ENCODE data around the gene ACSM6.
"Not testable (repeated sequence)": the region's sequence is repeated elsewhere in the genome, so short reads cannot be mapped to it uniquely, and the experiment has no call there.

Gene ACSM6

GRCh38 chr10:95220539-95220938 lies 26.5 kb downstream of the ACSM6 start:
- no peak for DNase-seq

DNA sequence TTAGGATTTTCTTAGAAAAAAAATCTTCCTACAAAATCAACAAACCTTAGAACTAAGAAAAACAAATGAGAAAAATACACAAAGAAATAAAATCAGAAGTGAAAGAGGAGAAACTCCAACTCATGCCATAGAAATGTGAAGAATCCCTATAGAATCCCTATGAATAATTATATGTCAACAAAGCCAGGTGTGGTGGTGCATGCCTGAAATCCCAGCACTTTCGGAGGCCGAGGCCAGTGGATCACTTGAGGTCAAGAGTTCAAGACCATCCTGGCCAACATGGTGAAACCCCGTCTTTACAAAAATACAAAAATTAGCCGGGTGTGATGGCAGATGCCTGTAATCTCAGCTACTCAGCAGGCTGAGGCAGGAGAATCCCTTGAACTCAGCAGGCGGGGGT lies 27.1 kb downstream of the ACSM6 start:
- no peak for DNase-seq

- DNase-seq: no peak
Measured at GRCh38 chr10:95225136-95225535, 31.1 kb downstream of the ACSM6 start.

DNA sequence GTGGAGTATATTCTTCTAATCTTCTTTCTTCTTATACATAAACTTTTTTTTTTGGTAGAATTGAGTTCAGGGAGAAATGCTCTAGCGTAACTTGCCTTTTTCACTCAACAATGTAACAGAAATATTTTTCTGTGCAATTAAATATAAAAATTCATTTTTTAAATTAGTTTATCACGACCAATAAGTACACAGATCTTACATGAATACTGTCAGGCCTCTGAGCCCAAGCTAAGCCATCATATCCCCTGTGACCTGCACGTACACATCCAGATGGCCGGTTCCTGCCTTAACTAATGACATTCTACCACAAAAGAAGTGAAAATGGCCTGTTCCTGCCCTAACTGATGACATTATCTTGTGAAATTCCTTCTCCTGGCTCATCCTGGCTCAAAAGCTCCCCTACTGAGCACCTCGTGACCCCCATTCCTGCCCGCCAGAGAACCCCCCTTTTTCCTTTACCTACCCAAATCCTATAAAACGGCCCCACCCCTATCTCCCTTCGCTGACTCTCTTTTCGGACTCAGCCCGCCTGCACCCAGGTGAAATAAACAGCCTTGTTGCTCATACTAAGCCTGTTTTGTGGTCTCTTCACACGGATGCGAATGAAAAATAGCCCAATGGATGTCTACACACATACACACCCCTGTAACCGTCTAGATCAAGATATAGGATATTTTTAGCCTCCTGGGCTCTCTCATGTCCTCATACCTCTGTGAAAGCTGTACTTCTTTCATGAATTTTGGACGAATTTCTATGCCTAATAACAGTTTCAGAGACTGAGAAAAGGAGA lies 35.1 kb downstream of the ACSM6 start:
- not testable (repeated sequence) for DNase-seq

GRCh38 chr10:95229724-95230627 lies 35.9 kb downstream of the ACSM6 start:
- DNase-seq: no peak

DNA sequence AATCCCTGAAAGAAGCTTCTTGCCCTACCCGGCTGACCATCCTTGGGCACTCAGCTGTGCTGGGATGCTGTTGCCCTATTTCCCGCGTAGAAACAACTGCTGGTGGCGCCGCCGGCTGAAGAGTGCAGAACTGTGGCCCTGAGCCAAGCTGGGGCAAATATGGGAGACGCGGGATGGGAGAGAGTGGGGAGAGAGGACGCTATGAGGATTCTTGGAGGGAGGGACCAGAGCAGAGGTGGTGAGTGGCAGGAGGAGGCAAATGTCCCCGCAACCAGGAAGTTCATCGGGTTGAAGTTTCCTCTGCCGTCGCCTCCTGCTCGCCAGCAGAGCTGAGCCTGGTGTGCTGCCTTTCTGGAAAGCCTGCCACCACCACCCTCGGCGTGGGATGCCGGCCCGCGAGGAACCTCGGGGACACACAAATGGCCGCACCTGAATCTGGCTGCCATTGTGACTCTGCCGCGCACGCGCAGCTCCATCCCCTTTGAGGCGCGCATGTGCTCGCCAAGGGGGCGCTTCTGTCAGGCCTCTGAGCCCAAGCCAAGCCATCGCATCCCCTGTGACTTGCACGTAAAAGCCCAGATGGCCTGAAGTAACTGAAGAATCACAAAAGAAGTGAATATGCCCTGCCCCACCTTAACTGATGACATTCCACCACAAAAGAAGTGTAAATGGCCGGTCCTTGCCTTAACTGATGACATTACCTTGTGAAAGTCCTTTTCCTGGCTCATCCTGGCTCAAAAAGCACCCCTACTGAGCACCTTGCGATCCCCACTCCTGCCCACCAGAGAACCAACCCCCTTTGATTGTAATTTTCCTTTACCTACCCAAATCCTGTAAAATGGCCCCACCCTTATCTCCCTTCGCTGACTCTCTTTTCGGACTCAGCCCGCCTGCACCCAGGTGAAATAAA lies 36.9 kb downstream of the ACSM6 start:
- DNase-seq: not testable (repeated sequence)

DNA sequence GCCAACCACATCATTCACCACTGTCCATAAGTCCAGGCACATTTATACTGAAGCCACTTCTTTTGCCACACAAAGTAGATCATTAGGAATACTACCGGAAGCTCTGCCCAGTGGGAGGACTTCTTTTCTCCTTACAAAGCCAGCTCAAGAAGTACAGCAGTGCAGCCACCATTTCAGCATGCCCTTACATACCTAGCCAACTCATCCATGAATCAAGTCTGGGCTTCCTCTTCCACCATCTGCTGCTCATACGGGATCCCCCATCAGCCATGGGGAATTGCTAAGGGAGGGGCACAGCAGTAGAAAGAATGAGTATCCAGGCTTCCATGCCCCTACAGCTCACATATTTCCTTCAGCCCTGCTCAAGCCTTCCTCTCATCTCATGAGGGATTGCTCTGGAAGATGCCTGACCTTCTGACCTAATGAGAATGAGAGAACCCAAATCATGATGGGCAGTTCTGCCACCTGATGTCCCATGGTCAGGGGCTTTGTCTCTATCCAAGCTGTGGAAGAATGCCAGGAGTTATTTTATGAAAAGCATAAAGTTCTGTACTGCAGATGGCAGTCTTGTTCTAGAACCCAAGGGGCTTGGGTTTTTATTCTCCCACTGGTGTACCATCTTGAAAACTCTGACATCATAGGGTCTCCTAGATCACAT lies 39.5 kb downstream of the ACSM6 start:
- DNase-seq: peak in 1 of 2 experiments; percentile 22

DNA sequence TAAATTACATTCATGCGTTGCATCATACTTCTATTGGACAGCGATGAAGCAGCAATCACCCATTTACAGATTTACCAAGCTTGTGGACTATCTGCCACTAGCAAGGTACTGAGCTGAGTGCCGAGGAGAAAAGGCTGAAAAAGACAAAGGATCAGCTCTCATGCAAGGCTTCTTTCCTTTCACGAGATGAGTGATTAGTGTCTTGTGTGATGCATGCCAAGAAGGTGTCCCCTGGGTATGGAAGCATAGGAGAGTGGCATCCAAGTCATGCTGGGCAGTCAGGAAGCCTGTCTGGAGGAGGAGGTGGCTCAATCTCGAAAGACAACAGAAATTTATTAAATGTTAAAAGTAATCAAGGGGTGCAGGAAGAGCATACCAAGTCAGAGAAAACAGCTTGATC lies 40.9 kb downstream of the ACSM6 start:
- DNase-seq: peak in 1 of 2 experiments; percentile 50

DNA sequence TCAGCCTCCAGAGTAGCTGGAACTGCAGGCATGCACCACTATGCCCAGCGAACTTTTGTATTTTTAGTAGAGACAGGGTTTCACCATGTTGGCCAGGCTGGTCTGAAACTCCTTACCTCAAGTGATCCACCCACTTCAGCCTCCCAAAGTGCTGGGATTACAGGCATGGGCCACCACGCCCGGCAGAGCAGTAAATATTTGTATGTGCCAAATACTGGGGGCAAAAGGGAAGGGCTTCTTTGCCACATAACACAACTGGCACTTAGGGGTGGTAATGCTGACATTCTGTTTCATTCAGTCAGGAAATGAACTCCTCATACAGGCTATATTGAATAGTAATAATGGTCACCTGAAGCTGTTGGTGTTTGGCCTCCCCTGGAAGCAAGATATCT lies 41.6 kb downstream of the ACSM6 start:
- DNase-seq: no peak

- no peak for DNase-seq
Measured at GRCh38 chr10:95236068-95236903, 42.2 kb downstream of the ACSM6 start.

DNA sequence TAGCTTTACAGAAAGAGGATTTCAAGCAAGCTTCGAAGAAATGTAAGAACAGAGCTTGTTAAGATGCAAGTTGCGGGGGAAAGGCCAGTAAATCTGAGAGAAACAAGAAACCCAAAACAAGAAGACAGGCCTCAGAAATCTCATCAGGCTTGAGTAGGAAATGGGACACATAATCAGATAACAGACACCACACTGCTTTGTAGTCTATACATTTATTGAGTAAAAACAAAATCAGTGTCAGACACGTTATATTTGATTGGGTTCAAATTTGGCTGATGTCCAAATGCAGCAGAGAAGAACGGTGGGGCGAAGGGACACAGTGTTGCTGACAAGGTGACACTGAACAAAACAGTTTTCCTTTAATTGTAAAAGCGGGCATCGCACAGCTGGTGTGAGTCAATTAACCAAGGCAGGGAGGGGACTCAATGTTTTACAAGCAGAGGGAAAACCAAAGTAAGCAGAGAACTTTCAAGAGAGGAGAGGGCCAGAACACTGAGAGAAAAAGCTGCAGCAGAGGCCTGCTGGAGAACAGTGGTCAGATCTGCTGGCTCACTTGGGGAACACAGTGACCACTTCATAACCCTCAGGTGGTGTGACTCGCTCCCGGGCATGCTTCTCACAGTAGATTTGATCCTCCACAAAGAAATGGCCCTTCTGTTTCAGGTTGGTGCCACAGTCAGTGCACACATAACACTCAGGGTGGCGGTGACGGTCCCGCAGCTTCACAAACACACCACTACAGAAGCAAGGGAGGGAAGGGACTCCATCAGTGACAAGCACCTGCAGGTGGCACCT lies 43.5 kb downstream of the ACSM6 start:
- no peak for DNase-seq

- DNase-seq: not testable (repeated sequence)
Measured at GRCh38 chr10:95240096-95240495, 46.1 kb downstream of the ACSM6 start.

- no peak for DNase-seq
Measured at GRCh38 chr10:95240811-95241210, 46.8 kb downstream of the ACSM6 start.

DNA sequence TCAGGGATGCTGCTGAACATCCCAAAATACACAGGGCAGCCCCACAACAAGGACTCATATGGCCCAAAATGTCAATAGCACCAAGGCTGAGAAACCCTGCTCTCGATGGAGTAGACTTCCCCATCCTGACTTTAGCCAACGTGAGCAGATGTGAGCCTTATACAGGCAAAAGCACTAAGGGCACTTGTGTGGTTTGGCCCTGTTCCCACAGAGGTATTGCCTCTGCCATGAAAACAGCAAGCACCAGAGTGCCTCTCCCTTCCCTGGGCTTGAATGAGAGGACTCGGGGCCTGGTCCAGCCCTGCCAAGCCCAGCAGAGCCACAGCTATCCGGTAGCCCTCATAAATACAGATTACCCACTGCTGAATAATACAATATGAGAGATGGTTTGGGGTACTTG lies 47.5 kb downstream of the ACSM6 start:
- no peak for DNase-seq

GRCh38 chr10:95242581-95243317 lies 48.7 kb downstream of the ACSM6 start:
- DNase-seq: peak in 1 of 2 experiments; percentile 40

- DNase-seq: no peak
Measured at GRCh38 chr10:95243318-95243617, 49.2 kb downstream of the ACSM6 start.

GRCh38 chr10:95244152-95244551 lies 50.1 kb downstream of the ACSM6 start:
- DNase-seq: no peak

DNA sequence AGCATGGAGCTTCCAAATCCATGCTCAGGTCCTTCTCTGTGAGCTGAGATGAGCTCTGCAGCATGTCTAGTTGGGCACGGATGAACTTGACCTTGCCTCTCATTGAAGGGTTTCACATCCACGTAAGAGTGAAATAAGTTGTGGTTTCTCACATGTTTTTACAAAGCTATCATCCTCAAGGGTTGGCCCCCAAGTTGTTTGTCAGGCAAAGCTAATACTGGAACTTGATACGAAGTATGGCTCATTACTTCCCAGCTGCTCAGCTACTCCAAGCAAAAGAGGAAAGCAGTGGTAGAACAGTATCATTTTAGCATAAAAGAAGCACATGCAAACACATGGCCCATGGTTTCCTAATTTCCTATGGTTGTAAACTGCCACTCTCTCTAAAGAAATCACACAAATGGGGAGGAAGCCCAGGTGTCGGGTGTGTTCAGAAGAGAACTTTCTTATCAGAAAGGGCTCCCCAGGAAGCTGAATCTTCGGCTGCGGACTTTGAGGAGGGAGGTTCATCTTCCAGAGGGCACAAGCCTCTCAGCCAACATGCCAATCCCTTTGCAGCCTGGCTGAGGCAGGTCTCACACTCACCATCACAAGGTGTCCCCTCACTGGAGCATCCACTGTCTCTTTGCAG lies 51.5 kb downstream of the ACSM6 start:
- DNase-seq: no peak

- peak; percentile 12 to 46 for DNase-seq
Measured at GRCh38 chr10:95246582-95247051, 52.6 kb downstream of the ACSM6 start.
